ENCODE data around the gene C17orf113. TPM values are rescaled to one million over a fixed set of nuclear protein-coding genes. Genes with fewer than 3 reads are reported as not detected.

Gene C17orf113
- 0.07 and 0.98 TPM in 2 replicates for total RNA-seq

GRCh38 chr17:42050393-42051012, at the start of gene C17orf113:
C17orf113 (minus strand) TSS chr17:42050601; CDS start chr17:42043376, 7,225 bp downstream.
- TF ChIP-seq, protein P1, sequence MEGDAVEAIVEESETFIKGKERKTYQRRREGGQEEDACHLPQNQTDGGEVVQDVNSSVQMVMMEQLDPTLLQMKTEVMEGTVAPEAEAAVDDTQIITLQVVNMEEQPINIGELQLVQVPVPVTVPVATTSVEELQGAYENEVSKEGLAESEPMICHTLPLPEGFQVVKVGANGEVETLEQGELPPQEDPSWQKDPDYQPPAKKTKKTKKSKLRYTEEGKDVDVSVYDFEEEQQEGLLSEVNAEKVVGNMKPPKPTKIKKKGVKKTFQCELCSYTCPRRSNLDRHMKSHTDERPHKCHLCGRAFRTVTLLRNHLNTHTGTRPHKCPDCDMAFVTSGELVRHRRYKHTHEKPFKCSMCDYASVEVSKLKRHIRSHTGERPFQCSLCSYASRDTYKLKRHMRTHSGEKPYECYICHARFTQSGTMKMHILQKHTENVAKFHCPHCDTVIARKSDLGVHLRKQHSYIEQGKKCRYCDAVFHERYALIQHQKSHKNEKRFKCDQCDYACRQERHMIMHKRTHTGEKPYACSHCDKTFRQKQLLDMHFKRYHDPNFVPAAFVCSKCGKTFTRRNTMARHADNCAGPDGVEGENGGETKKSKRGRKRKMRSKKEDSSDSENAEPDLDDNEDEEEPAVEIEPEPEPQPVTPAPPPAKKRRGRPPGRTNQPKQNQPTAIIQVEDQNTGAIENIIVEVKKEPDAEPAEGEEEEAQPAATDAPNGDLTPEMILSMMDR (conservative IDR thresholded peaks at IDR 0.05; ENCODE audit: low read depth, low read length): peak; percentile 25
- no peak for DNase-seq (ENCODE audit: low read depth)
- peak within 1 kb of the TSS; percentile 60 for H3K4me3 ChIP-seq (ENCODE audit: low read depth, low read length)

DNA sequence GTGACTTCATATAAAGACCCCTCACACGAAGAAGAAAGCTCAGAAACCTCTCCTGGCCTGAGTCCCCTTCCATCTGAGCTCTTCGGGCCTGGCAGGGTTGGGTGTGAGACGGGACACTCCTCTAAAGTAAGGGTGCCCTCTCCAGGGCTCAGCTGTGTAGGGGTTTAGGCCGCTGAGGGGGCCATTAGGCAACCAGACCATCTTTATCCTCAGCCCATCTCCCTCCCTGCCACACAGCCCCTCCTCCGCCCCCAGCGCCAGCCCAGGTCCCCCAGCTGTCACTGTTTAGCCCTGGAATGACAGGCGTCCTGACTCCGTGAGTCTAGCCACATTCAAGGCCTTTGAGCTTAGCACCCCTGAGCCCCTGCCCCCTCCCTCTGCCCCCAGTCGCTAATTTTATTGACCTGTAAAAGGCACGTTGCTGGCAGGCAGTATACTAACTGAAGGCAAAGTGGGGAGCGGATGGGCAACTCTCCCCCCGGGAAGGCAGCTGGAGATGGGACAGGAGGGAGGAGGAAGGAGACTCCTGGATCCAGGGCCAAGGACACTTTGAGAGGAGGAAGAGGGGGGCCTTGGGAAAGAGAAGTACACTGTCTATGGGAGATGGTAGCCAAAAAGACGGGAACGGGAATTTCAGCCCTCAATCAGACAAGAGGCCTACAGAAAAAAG, 48.5 kb upstream of the C17orf113 start:
- no peak for DNase-seq (ENCODE audit: low read depth)
- no peak overlapping the region for H3K4me3 ChIP-seq (ENCODE audit: low read depth, low read length)
- TF ChIP-seq, protein P1 (conservative IDR thresholded peaks at IDR 0.05; ENCODE audit: low read depth, low read length): no peak

DNA sequence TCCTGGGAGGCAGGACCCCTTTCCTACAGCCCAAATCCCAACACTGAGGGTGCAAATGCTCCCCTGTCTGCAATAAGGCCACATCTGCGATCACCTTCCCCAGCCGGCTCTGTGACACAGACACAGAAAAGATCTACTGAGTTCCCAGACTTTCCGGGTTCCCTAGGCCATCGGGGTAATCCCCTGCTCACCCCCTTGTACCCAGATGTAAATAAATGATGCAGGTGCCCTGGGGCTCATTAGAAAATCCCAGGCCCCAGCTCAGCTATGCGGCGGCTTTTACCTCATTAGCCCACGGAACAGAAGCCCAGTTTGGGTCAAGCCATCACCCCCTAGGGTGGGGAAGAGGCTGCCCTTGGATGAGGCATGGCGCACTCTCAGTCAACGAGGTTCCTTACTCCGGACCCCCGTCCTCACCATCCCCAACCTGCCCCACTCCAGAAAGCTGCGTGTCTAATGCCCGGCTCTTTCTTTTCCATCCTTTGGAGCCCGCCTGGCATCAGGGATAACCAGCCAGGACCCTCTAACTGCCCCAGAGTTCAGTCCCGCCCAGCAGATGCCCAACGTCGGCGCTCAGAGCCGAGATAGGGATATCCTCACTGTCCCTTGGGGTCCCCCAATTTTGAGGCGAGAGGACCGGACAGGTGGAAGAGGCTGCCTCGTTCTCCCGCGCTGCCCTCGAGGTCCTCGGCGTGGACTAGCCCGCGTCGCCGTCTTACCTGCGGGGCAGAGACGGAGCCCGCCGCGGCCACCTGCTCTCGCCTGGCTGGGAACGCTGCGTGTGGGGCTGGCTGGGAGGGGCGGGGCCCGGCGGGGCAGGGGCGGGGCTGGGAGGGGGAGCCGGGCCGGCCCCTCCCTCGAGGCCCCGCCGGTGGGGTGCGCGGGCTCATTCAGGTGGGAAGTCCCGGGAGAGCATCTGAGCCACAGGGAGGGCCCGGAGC, 47.6 kb upstream of the C17orf113 start, which contains the start of gene ZNF385C:
Gene ZNF385C (minus strand): TSS at position 783 of the 941 bp plus-strand sequence. CDS start 35,417 bp downstream, outside the sequence.
- H3K4me3 ChIP-seq (ENCODE audit: low read depth, low read length): no peak within 1 kb of the TSS
- TF ChIP-seq, protein P1 (conservative IDR thresholded peaks at IDR 0.05; ENCODE audit: low read depth, low read length): no peak
- no peak for DNase-seq (ENCODE audit: low read depth)

DNA sequence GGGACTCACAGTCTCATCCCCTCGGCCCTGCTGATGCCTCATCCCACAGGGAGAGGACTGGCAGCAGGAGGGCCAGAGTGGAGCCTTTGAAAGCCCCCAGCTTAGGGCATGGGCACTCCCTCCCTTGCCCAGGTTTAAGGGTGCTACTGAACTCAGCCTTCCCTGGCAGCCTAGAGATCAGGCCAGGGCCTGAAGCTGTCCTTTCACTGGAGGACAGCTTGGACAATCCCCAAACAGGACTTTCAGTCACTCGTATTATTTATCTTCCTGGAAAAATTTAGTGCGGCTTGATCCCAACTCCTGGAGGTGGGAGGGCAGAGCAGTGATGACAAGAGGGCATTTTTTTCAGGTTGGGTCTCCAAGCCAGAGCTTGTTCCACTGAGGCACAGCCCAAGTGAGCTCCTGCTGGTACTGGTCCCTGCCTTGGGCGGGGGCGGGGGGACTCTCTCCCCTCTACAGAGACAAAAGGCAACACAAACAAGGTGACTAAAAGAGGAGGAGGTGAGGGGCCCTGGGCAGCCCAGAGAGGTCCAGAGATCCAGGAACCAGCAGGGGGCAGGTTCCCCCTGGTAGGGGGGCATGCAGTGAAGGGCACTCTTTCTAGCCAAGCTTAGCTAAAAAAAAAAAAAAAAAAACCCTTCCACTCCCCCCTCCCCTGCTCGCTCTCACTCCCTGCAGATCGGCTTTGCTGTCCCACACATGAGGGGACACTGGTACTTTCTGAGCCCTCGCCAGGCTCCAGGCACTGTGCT, 46.1 kb upstream of the C17orf113 start:
- H3K4me3 ChIP-seq (ENCODE audit: low read depth, low read length): no peak overlapping the region
- no peak for DNase-seq (ENCODE audit: low read depth)
- TF ChIP-seq, protein P1 (conservative IDR thresholded peaks at IDR 0.05; ENCODE audit: low read depth, low read length): no peak

- TF ChIP-seq, protein P1 (conservative IDR thresholded peaks at IDR 0.05; ENCODE audit: low read depth, low read length): no peak
- H3K4me3 ChIP-seq (ENCODE audit: low read depth, low read length): no peak overlapping the region
- DNase-seq (ENCODE audit: low read depth): no peak
These were observed 44.1 kb upstream of the C17orf113 start for GRCh38 chr17:42094375-42095069.

GRCh38 chr17:42092939-42093338, 42.5 kb upstream of the C17orf113 start:
- H3K4me3 ChIP-seq (ENCODE audit: low read depth, low read length): no peak overlapping the region
- DNase-seq (ENCODE audit: low read depth): no peak
- TF ChIP-seq, protein P1 (conservative IDR thresholded peaks at IDR 0.05; ENCODE audit: low read depth, low read length): no peak

Data from epithelial cell of proximal tubule (primary cell).